NCI-H1436 (cell line): ENCODE measurements around the gene CAPN7.

ENCODE experiments used
- DNase-seq: peaks from one replicate; lab custom pipeline; 2025; lab: John Stamatoyannopoulos, UW

Gene CAPN7

DNA sequence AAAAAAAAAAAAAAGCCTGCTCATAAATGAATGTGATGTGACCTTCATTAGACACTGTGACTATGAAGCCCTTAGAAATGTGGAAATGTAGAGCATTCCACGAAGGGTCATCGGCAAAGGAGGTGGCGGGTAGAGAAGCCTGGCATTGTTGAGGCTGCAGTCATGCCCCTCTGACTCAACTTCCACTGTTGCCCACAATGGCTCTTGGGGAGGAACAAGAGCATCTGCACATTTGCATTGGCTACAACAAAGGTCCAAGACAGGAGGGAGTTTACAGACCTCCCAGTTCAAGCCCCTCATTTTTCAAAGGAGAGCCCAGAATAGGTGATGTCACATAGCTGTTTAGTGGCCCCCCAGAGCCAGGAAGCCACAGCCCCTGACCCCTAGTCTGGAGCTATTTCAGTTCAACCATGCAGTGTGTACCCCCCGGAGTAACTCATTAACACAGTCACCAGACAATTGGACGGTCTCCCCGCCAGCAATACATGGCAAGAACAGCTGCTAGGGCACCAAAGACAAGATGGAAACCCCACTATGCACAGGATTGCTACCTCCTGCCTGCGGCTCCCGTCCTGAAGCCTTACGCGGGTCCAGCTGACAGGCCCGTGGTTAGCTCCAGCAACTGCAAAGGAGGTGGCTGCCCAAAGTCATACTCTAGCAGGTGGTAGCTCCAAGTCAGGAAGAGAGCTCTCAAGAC is 70.1 kb downstream of the CAPN7 start:
- no peak for DNase-seq

- no peak for DNase-seq
Observed at GRCh38 chr3:15277861-15278500, 71.9 kb downstream of the CAPN7 start.

DNA sequence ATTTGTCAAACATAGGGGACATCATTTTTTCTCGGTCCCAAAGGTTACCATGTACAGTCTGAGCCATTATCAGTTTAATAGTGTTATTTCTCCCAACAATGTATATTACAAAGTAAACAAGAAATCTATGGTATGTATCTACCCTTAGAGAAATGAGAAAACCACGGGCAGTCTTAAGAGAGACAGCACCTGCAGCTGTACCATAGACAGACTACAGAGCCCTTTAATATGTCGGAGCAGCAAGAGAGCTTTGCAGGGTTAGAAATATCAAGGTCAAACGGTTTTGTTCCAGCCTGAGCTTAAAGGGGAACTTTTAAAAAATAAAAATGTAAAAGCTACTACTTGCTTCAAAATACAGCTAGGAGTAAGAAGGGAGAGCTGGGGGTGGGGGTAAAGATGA is 73.2 kb downstream of the CAPN7 start:
- DNase-seq: no peak

GRCh38 chr3:15279671-15280402 is 73.8 kb downstream of the CAPN7 start:
- DNase-seq: no peak

DNA sequence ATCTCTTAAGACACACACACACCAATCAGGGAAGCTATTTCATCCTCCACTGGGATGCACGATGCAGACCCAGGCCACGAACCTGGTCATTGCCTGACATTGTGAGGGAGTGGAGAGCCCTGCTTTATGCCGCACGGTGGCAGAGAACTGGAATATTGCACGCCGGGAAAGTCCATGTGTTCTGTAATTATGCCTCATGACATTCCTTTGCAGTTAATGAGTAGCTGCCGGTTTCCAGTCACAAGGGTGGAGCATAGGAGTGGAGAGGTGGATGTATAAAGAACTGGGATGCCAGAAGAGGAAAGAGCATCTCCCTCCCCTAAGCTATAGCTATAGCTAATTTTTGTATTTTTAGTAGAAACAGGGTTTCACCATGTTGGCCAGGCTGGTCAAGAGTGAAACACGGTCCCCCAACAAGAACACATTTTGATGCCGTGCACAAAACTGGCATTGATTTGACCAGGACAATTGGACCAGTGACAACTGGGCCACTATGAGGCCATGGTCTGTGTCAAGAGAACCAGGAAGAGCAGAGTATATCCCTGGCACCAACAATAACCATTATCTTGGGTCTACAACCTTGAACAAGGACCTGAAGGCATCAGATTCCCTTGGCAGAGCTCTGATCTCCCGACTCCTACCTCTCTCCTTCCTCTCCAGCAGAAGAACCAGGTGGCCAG is 74.9 kb downstream of the CAPN7 start:
- no peak for DNase-seq

DNA sequence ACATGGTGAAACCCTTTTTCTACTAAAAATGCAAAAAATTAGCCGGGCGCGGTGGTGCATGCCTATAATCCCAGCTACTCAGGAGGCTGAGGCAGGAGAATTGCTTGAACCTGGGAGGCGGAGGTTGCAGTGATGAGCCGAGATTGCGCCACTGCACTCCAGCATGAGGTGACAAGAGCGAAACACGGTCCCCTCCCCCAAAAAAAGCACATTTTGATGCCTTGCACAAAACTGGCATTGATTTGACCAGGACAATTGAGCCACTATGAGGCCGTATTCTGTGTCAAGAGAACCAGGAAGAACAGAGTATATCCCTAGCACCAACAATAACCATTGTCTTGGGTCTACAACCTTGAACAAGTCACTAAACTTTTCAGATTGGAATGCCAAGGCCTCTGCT is 75.8 kb downstream of the CAPN7 start:
- no peak for DNase-seq

GRCh38 chr3:15283702-15284101 is 77.7 kb downstream of the CAPN7 start:
- no peak for DNase-seq

GRCh38 chr3:15284121-15284889 is 78.3 kb downstream of the CAPN7 start:
- peak; percentile 76 for DNase-seq

DNA sequence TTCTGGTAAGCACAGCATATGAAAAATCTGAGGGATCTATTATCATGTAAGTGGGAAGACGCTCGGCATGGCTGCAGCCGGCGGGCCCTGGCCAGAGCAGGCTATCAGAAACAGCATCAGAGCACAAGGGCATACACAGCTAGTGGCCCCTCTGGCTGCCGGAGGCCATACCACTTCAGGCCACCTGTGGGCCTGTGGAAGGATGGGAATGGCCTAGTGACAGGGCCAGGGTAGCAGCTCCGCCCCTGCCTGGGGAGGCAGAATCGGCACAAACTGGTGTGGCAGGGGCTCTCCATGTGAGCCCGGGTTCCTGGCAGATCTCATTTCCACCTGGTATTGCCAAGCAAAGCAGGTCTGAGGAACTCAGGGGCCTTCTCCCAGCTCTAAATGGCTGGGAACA is 80.0 kb downstream of the CAPN7 start:
- no peak for DNase-seq

DNA sequence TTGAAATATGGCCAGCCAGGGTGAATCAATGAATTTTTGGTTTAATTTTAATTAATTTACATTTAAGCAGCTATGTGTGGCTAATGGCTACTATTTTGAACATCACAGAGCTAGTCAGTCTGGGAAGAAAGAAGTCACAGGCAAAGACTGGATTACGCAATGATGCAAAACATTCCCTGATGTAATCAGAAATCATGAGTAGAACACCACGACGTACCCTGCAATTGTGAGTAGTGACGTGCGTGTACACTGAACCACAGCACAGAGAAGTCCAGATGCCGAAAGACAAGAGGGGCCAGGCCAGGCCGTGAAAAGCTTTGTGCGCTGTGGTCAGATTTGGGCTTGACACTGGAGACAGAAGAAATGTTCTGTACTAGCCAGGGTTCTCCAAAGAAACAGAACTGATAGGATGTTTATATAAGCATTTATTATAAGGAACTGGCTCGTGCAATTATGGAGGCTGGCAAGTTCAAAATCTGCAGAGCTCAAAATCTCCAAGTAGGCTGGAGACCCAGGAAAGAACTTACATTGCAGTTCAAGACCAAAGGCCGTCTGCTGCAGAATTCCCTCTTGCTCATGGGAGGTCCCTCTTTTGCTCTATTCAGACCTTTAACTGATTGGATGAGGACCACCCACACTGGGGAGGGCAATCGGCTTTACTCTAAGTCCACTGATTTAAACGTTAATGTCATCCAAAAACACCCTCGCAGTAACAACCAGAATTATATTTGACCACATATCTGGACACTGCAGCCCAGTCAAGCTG is 81.7 kb downstream of the CAPN7 start:
- no peak for DNase-seq

DNA sequence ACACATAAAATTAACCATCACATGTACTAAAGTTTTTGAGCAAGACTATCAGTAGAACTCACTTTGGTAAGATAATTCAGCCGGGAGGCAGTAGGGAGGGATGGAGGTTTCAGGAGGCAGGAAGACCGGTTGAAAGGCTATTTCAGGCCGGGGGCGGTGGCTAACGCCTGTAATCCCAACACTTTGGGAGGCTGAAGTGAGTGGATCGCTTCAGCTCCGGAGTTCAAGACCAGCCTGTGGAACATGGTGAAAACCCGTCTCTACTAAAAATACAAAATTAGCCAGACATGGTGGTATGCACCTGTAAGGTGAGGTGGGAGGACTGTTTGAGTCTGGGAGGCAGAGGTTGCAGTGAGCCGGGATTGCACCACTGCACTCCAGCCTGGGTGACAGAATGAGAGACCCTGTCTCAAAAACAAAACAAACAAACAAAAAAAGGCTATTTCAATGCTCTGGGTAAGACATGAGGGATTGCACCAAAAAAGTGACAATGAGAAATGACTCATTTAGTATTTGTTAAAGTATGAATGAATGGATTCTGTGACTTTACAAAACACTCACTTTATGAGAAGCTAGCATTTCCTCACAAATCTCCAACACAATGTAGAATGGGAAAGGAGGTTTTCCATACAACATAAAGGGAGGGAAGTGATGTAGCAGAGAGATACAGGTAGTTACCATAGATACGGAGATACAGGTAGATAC is 82.4 kb downstream of the CAPN7 start:
- no peak for DNase-seq

- no peak for DNase-seq
Observed at GRCh38 chr3:15289661-15290060, 83.6 kb downstream of the CAPN7 start.

DNA sequence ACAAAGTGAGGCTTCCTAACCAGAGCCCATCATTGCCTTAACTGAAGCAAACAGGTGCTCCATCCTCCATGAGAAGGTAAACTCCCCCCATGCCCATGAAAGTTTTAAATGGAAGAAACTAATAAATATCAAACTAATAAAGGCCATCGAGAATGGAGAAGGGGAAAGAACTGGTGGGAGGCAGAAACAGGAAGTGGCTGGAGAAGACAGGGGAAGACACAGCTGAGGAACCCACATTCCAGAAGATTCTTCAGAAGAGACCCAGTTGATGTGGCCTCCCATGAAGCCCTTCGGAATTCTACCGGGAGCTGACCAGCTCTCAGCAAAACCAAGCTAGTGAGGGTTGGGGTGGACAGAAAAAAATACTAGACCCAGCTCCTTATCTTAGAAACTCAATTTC is 84.7 kb downstream of the CAPN7 start:
- DNase-seq: no peak

DNA sequence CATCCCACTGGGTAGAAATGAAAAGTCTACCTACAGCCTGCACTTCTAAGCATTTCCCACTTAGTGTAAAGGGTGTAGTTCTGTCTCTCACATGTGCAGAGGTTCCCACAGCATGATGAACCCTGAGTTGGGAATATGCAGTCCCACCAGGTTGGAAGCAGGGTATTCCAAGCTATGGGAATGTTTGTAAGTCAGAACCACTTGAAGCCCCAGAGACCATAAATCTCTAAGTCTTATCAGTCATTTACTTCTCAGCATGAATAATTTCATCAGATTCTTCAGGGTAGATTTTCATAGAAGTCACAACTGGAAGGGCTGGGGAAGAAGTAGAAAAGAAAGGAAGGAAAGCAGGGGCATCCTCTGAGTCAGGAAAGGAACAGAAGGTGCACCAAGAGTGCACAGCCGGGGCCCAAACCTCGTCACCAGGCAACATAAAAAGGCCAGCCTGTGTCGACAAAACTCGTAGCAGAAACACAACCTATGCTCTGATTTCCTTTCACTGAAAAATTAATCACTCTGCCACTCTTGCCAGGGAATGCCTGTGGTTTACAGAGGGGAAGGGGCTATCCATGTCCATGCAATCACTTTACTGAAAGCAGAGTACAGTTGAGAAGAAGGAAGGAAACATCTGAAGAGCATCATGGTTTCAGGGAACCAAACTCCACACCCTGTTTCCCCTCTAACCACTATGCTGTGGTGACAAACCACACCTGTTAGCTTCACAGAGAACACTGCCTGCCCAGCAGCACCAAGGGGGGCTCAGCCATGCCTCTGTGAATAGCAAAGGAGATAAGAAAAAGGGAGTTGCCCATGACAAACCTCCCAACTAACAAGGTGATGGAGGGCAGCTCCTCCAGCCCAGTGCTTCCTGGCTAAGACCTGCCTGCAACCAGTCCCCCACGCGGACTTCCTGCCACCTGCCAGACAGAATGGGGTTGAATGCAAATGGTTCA is 85.8 kb downstream of the CAPN7 start:
- no peak for DNase-seq

DNA sequence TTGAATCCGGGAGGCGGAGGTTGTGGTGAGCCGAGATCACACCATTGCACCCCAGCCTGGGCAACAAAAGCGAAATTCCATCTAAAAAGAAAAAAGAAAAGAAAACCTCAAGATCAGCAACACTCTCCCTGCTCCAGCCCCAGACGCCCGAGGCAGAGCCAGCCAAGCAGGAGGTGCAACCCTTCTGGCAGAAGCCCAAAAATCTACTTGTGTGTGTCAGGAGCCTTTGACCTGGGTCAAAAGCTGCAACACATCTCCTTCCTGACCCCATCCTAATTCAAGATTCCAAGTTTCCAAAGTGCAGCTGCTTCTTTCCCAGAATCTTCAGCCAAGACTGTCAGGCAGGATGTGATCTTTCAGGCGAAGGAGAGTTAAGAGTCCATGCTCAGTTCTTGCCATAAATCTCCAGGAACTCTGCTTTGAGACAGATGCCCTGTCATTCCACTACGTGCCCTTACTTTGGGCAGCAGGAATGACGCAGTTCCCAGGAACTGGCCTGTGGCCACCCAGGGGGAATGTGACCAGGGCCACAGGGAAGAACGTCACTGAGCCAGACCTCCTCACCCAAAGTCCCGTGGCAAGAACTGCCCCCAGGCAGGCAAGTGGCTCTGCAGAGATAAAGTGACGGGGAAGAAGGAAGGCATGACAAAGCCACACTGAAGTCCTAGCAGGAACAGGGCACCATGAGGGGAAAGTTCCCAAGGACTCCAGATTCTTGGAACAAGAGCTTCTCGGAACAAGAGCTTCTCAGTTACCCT is 86.9 kb downstream of the CAPN7 start:
- no peak for DNase-seq

DNA sequence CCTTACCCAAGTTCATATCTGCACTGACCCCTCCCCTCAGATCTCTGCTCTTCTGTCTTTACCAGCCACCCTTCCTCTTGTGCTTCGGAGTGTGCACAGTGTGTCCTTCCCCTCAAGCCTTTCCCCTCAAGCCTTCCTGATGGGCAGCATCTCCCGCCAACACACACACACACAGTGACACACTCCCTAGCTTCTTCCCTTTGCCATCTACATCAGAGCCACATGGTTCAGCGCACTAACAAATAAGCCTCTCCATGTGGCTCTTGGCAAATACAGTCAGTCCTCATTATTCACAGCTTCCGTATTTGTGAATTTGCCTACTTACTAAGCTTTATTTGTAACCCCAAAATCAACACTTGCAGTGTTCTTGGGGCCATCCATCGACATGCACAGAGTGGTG is 88.9 kb downstream of the CAPN7 start:
- no peak for DNase-seq

GRCh38 chr3:15295506-15295905 is 89.5 kb downstream of the CAPN7 start:
- DNase-seq: no peak

DNA sequence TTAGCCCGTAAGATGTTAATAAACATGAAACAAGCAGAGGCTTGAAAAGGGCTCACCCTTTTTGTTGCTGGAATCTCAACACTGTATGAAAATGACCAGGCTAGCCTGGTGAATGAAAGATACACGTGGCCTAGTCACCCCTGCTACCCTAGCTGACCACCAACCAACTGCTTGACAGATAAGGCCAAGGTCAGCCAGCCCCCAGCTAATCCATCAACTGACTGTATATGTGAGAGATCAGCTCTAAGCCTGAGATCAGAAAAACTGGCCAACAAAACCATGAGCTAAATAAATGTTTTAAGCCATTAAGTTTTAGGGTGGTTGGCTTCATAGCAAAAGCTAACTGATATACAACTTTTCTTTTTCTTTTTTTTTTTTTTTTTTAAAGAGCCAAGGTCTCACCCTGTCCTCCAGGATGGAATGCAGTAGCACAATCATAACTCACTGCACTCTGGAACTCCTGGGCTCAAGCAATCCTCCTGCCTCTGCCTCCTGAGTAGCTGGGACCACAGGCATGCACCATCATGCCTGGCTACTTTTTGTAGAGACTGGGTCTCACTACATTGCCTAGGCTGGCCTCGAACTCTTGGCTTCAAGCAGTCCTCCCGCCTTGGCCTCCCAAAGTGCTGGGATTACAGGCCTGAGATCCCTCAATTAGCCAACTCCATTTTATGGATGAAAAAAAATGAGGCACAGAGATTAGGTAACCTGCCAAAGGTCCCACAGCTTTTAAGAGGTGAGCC is 91.7 kb downstream of the CAPN7 start:
- DNase-seq: no peak
